ENCODE results near the gene ZNF322.
"Not testable (repeated sequence)": the region's sequence is repeated elsewhere in the genome, so short reads cannot be mapped to it uniquely, and the experiment has no call there.

- not testable (repeated sequence) for TF ChIP-seq POLR2A (IDR thresholded peaks at IDR 0.05; ENCODE audit: low read length); GATA1 (IDR thresholded peaks at IDR 0.05; ENCODE audit: low read depth, low read length)
Measured at GRCh38 chr6:26682435-26683042, 23.0 kb upstream of the ZNF322 start.

Data from erythroblast (primary cell).